Measurements from ENCODE around the gene DGKI.
"Not testable (repeated sequence)": the region's sequence is repeated elsewhere in the genome, so short reads cannot be mapped to it uniquely, and the experiment has no call there.

Gene DGKI

DNA sequence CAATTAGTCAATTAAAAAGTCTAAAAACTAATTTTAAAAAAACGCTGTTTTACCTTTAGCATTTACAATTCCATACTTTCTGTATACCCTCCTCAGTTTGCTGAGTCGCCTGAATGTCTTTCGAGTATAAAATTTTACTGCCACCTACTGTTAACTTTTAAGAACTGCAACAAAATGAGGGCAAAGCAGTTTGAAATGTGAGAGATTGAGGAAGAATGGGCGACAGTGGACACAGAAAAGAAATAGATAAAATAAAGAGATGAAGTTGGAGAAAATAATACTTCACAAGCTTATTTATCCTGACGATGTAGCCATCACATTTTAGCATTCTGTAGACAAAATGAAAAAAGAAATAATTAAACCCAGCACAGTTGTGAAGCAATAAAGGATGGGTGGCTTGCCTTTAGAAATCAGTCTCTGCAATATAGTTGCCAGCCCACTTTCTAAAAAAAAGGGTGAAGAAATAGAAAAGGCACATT lies 392.5 kb downstream of the DGKI start:
- Histone ChIP-seq H3F3A (ENCODE audit: insufficient read depth) (no peaks in the 10 kb centered on the region), H4K20me1 (ENCODE audit: low read depth, low read length) (no peaks in the 10 kb centered on the region), H3K79me2 (ENCODE audit: insufficient read depth, low read length) (no peaks in the 10 kb centered on the region), H3K27me3 (ENCODE audit: low read length) (no peaks in the 10 kb centered on the region), H3K9me3 (ENCODE audit: insufficient read depth, low read length) (no peaks in the 10 kb centered on the region), H3K27ac (ENCODE audit: low read depth, low read length) (no peak overlapping the region), H3K9me2 (replicated peaks; ENCODE audit: insufficient read depth, low read length) (no peaks in the 10 kb centered on the region), H3K9ac (ENCODE audit: low read length) (no peak overlapping the region), H2AFZ (ENCODE audit: low read depth, low read length, severe bottlenecking) (no peak overlapping the region), H3K4me2 (ENCODE audit: low read depth, low read length, poor library complexity, severe bottlenecking) (no peak overlapping the region), H3K4me3 (ENCODE audit: insufficient read depth, low read length, poor library complexity, severe bottlenecking) (no peak overlapping the region), H3K36me3 (ENCODE audit: low read length) (no peaks in the 10 kb centered on the region)
- TF ChIP-seq, protein P1, sequence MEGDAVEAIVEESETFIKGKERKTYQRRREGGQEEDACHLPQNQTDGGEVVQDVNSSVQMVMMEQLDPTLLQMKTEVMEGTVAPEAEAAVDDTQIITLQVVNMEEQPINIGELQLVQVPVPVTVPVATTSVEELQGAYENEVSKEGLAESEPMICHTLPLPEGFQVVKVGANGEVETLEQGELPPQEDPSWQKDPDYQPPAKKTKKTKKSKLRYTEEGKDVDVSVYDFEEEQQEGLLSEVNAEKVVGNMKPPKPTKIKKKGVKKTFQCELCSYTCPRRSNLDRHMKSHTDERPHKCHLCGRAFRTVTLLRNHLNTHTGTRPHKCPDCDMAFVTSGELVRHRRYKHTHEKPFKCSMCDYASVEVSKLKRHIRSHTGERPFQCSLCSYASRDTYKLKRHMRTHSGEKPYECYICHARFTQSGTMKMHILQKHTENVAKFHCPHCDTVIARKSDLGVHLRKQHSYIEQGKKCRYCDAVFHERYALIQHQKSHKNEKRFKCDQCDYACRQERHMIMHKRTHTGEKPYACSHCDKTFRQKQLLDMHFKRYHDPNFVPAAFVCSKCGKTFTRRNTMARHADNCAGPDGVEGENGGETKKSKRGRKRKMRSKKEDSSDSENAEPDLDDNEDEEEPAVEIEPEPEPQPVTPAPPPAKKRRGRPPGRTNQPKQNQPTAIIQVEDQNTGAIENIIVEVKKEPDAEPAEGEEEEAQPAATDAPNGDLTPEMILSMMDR (IDR thresholded peaks at IDR 0.05; ENCODE audit: insufficient read depth, low read length, poor library complexity, severe bottlenecking): peak; percentile 75
- TF ChIP-seq EZH2phosphoT487 (conservative IDR thresholded peaks at IDR 0.05; ENCODE audit: low read length): no peak

DNA sequence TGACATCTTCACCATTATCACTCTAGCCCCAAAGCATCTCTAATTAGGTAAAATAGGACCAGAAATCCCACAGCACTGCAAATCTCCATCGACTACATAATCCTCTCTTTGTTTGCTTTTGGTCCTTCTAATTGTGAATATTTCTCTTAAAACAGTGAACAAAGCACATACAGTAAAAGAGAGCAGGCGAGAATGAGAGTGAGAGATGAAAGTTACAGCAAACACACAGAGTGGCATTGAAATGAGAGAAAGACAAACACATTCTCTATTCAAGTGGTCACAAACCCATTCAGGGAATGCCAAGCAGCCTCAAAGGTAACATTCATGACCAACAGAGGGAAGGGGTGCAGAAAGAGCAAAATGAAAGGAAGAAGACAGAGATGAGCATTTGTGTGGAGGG lies 393.4 kb downstream of the DGKI start:
- no peaks in the 10 kb centered on the region for H3K79me2 ChIP-seq (ENCODE audit: insufficient read depth, low read length)
- no peak overlapping the region for H3K9ac ChIP-seq (ENCODE audit: low read length)
- H3K4me2 ChIP-seq (ENCODE audit: low read depth, low read length, poor library complexity, severe bottlenecking): no peak overlapping the region
- no peaks in the 10 kb centered on the region for H4K20me1 ChIP-seq (ENCODE audit: low read depth, low read length)
- H3K36me3 ChIP-seq (ENCODE audit: low read length): no peaks in the 10 kb centered on the region
- H3K27ac ChIP-seq (ENCODE audit: low read depth, low read length): no peak overlapping the region
- H3K27me3 ChIP-seq (ENCODE audit: low read length): no peaks in the 10 kb centered on the region
- TF ChIP-seq EZH2phosphoT487 (conservative IDR thresholded peaks at IDR 0.05; ENCODE audit: low read length): no peak
- TF ChIP-seq, protein P1 (IDR thresholded peaks at IDR 0.05; ENCODE audit: insufficient read depth, low read length, poor library complexity, severe bottlenecking): no peak
- no peak overlapping the region for H2AFZ ChIP-seq (ENCODE audit: low read depth, low read length, severe bottlenecking)
- no peak overlapping the region for H3K4me3 ChIP-seq (ENCODE audit: insufficient read depth, low read length, poor library complexity, severe bottlenecking)
- no peaks in the 10 kb centered on the region for H3F3A ChIP-seq (ENCODE audit: insufficient read depth)
- H3K9me2 ChIP-seq (replicated peaks; ENCODE audit: insufficient read depth, low read length): no peaks in the 10 kb centered on the region
- no peaks in the 10 kb centered on the region for H3K9me3 ChIP-seq (ENCODE audit: insufficient read depth, low read length)

DNA sequence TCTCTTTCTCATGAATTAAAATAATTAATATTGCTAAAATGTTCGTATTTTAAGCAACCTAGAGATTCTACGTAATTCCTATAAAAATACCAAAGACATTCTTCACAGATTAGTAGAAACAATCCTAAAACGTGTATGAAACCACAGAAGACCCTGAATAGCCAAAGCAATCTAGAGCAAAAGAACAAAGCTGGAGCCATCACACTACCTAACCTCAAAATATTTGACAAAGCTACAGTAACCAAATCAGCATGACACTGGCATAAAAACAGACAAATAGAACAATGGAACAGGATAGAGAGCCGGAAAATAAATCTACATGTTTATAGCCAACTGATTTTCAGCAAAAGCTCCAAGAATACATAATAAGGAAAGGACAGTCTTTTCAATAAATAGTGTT lies 397.8 kb downstream of the DGKI start:
- no peak overlapping the region for H3K4me2 ChIP-seq (ENCODE audit: low read depth, low read length, poor library complexity, severe bottlenecking)
- no peak overlapping the region for H3K4me3 ChIP-seq (ENCODE audit: insufficient read depth, low read length, poor library complexity, severe bottlenecking)
- no peaks in the 10 kb centered on the region for H4K20me1 ChIP-seq (ENCODE audit: low read depth, low read length)
- no peaks in the 10 kb centered on the region for H3K36me3 ChIP-seq (ENCODE audit: low read length)
- H3K9me2 ChIP-seq (replicated peaks; ENCODE audit: insufficient read depth, low read length): no peaks in the 10 kb centered on the region
- no peaks in the 10 kb centered on the region for H3K27me3 ChIP-seq (ENCODE audit: low read length)
- no peak for TF ChIP-seq EZH2phosphoT487 (conservative IDR thresholded peaks at IDR 0.05; ENCODE audit: low read length)
- TF ChIP-seq, protein P1 (IDR thresholded peaks at IDR 0.05; ENCODE audit: insufficient read depth, low read length, poor library complexity, severe bottlenecking): no peak
- no peak overlapping the region for H2AFZ ChIP-seq (ENCODE audit: low read depth, low read length, severe bottlenecking)
- H3K9me3 ChIP-seq (ENCODE audit: insufficient read depth, low read length): no peaks in the 10 kb centered on the region
- no peaks in the 10 kb centered on the region for H3F3A ChIP-seq (ENCODE audit: insufficient read depth)
- H3K9ac ChIP-seq (ENCODE audit: low read length): no peak overlapping the region
- H3K27ac ChIP-seq (ENCODE audit: low read depth, low read length): no peak overlapping the region
- H3K79me2 ChIP-seq (ENCODE audit: insufficient read depth, low read length): no peaks in the 10 kb centered on the region

DNA sequence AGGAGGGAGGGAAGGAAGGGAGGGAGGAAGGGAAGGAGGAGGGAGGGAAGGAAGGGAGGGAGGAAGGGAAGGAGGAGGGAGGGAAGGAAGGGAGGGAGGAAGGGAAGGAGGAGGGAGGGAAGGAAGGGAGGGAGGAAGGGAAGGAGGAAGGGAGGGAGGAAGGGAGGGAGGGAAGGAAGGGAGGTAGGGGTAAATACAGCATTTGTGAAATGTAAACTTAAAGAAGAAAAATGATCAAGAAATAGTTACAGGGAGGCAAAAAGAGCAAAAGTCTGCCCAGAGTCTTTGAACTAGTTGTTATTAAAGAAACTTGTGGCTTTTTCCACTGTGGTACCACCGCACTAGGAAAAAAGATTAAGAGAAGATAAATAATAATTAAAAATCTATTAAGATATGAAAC lies 398.2 kb downstream of the DGKI start:
- not testable (repeated sequence) for H2AFZ ChIP-seq (ENCODE audit: low read depth, low read length, severe bottlenecking); H4K20me1 ChIP-seq (ENCODE audit: low read depth, low read length)

More for the DNA sequence above, 398.2 kb downstream of the DGKI start:
- H3K9me2 ChIP-seq (replicated peaks; ENCODE audit: insufficient read depth, low read length); H3K9me3 ChIP-seq (ENCODE audit: insufficient read depth, low read length); H3K27me3 ChIP-seq (ENCODE audit: low read length); H3K4me2 ChIP-seq (ENCODE audit: low read depth, low read length, poor library complexity, severe bottlenecking); H3F3A ChIP-seq (ENCODE audit: insufficient read depth); H3K9ac ChIP-seq (ENCODE audit: low read length); H3K79me2 ChIP-seq (ENCODE audit: insufficient read depth, low read length); H3K4me3 ChIP-seq (ENCODE audit: insufficient read depth, low read length, poor library complexity, severe bottlenecking); H3K27ac ChIP-seq (ENCODE audit: low read depth, low read length); H3K36me3 ChIP-seq (ENCODE audit: low read length): not testable (repeated sequence)
